Stimulated activated CD8-positive, alpha-beta memory T cell treated with anti-CD3 and anti-CD28 coated beads, Interleukin-12 subunit alpha, Interleukin-12 subunit beta, amount 100 ng/mL, for 24 hours (primary cell): ENCODE measurements around the gene PXDC1.

Experiments used
- DNase-seq: peaks from one replicate; pipeline ENCODE4 v3.0.0-alpha.2; 2020; ENCODE audit errors: extremely low read depth

Gene PXDC1, protein sequence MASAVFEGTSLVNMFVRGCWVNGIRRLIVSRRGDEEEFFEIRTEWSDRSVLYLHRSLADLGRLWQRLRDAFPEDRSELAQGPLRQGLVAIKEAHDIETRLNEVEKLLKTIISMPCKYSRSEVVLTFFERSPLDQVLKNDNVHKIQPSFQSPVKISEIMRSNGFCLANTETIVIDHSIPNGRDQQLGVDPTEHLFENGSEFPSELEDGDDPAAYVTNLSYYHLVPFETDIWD

DNA sequence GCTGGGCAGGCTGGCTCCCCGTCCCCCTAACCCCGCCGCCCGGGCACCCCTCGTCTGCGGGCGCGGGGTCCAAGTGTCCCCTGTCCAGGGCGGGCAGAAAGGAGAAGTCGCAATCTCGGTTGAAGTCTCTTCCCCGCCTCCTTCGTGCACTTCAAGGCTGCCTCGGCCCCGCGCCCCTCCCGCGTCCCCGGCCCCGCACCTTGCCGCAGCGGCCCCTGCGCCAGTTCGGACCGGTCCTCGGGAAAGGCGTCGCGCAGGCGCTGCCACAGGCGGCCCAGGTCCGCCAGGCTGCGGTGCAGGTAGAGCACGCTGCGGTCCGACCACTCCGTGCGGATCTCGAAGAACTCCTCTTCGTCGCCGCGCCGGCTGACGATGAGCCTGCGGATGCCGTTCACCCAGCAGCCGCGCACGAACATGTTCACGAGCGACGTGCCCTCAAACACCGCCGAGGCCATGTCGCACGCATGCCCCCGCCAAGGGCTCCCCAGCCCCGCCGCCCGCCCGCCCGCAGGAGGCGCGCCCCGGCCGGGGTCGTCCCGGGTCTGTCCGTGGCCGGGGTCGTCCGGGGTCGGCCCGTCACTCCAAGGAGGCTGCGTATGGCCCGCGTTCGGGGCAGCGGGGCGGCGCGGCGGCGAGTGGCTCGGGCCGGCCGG, at the start of gene PXDC1:
Gene PXDC1, minus strand, starts transcription at position 637 of the 653 bp plus-strand sequence. Its CDS starts 182 bp downstream, at position 455.
- no peak for DNase-seq

DNA sequence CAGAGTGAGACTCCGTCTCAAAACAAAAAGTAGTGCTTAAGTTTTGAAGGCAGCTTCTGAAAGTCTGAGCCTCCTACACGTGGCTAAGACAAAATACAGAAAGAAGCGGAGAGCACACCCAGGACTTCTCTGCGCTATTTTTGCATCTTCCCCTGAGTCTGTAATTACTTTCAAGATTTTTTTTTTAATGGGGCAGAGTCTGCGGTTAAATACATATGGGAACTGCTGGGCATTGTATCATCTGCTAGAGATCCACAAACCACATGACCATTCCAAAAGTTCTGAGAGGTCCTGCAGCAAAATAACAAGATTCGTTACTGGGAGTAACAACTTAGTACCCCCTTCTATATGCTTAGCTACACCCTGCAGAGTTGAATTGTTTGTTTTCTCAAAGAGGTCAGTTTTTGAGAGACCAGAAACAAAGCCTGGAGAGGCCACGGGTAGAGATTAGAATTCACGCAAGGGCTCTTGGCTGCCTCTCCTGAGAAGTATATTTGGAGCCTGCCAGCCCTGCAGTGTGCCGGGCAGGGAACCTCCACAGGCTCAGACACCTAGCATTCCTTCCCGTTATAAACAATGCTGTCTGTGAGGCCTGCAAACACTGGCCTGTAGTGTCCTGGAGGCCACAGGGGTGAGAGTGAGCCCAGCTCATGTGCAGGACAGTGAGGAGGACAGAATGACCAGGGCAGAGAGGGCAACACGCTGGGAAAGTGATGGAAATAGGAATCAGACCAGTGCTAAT, 49.5 kb upstream of the PXDC1 start:
- no peak for DNase-seq

DNA sequence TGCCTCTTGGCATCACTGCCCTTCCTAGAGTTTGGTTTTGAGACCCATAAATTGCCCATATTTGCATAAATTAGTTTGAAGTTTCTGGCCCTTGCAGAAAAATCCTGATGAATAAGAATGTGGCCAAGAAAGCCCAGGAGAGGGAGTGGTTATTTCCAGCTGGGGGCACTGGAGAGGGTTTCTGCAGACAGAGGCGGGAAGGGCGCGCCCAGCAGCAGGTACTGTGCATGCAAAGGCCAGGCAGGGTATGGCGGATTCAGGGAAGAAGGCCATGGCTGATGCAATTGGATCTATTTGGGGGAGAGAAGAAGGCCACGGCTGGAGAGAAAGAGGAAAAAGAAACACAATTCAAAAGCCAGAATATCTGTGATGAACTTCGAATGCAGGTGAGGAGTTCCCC, 48.2 kb upstream of the PXDC1 start:
- no peak for DNase-seq

DNA sequence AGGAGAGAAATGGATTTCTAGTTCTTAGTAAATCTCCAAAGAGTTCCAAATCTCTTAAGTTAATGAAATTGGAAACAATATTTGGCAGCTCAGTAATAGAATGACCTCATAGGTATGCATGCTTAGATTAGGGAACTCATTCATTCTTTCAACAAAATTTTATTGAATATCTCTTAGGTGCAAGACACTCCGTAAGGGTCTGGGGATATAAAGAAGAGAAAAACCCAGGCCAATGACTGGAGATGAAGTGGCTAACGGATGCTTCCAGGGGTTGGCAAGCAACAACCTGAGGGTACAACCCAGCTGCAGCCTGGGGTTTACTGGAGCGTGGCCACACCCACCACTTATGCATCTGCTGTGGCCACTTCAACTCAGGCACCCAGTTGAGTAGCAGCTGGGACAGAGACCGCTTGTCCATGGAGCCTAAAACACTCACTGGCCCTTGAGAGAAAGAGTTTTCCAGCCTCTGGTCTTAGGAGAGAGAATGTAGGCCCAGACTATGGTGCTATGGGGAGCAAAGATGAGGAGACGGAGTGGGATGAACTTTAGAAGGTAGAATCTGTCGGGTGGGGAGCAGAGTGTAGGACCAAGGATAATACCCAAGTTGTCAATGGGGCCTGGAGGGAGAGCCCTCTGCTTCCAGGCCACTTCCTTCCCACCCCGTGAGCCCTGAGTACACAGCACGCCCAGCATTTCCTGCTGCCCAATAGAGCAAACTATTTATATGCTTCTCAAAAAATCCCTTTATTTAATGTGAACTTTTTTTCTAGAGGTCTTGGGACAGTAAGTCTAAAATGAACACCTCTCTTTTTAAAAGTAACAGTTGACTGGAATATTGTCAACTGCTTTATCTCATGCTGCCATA, 46.8 kb upstream of the PXDC1 start:
- DNase-seq, result no peak

DNA sequence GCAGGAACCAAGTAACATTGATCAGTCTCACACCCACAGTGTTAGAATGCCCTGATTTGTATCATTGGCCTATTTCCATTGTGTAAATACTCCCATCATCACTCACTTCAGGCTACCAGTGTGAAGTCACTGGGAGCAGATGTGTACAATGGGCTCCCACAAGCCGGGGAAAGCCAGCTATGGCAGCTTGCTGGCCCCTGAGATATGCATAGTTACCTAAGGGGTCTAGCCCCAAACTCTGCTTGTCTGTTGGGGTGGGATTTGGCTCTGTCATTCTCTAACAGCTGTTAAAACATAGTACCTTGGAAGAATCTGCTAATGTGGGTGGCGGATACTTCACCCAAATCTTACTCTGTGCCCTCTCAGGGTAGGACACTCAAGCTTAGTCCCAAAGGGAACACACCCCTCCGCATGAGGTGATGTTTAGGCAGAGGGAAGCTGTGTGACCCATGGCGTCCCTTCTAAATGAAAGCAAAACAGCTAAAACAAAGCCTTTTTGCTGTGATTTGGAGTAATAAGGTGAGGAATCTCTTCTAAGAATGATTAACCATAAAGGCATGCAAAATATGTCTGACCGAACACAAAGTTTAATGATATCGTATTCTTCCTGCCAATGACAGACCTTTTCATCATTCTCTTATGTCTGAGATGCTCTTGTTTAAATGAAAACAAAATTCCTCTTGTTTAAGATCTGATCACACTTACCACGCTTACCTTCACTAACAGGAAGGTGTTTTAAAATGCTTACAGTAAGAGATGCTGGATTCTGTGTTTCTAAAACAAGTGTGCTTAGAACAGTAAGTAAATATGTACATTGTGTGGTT, 45.9 kb upstream of the PXDC1 start:
- no peak for DNase-seq

DNA sequence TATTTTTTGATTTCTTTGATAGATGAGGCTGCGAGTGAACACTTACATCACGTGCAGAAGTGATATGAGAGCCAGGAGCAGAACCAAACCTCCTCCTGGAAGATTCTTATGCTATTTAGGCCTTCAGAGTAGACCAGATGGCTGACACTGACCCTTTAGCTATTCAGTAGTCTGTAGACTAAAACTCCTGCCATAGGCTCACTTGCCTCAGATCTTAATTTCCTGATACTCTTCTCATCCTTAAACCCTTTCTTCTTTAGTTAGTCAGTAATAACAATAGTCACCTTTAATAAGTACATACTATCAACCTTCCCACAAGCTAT, 45.2 kb upstream of the PXDC1 start:
- no peak for DNase-seq

DNA sequence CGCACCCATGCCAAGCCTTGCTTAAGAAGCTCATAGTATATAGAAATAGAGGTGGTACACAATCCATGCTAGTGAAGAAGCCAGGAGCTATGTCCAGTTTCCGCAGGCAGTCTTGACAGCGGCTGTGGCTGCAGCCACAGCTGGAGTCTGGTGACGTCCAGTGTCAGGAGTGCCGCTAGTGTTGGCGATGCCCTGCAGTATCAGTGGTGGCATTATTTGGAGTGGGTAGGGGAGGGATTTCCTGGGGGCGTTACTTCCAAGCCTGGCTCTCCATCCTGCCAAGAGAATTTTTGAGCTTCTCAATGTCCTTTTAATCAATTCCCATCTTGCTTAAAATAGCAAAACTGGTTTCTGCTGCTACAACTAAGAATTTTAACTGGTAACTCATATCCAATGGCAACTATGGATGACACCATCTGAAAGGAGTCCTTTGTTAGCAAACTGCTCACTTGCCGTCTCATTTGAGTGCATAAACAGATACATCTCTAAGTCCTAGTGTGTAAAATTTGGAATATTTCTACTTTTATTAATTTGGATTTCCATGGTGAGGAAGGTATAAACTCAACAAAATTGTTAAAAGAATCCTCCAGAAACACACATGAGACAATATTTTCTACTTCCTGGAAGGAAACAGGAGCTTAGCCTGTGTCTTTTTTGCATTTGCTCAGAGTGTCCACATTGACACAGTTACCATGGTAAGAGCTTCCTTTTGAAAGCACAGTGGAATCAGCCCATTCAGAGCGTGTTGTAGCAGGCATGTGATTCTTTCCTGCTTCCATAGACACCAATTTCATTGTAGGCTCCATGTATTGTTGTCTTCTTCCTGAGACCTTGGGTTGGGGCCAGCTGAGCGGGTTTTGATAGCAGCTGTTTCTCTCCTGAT, 44.6 kb upstream of the PXDC1 start:
- no peak for DNase-seq

DNA sequence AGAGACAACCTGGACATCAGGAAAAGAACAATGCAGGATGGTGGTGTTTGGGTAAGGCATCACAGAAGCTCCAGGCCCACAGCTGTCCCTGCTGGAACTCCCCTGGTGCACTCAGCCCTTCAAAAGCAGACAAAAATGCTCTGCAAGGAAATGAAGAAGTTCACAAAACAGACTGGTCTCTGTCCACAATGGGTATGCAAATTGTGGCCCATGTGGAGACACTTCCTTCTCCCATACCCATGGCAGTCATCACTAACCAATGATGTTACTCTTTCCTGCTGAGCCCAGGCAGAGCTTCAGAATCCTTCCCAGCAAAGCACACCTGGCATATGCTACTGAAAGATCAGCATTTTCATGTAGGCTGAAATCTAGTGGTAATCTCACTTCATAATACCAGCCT, 42.6 kb upstream of the PXDC1 start:
- DNase-seq, result no peak

DNA sequence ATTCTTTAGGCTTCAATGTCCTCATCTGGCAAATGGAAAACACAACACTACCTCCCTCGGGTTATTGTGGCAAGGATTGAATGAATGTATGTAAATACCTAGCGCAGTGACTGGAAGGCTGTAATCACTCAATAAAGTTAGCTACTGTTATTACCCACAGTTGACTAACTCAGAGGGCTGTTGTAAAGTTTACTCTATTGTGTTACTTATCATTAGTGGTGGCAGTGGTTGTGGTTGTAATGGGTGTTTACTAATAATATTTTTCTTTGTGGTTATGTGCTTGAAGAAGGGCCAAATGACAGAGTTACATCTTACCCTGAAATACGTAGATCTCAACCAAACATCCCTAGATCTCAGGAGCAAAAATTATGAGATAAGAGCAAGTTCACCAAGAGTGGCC, 42.0 kb upstream of the PXDC1 start:
- DNase-seq, result no peak

DNA sequence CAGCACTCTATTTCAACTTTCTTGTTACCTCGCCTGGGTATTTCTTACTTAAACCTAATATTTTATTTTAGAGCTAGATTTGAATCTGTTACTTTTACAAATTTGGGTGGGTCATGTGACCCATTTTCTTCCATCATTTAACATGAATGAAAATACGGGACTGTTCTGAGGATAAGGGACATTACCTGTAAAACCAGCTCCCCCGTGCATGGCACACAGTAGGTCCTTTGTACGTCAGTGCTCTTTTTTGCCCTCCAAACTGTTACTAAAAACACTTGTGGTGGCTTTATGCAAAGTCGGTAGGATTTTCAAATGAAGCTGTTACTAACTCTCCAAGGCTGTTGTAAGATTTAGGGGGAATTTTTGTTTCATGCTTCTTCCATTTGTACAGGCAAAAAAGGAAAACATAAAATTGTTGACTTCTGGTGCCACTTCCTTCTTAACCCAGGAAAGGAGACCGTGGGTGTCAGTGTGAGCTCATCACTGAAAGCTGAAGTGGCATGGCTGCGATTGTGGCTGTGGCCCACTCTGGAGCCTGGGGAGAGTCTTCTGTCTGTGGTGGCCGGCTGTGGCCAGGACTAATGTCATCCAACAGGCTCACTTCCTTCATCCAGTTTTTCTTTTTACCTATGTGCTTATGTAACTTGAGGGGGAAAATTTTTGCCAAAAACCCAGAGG, 40.2 kb upstream of the PXDC1 start:
- DNase-seq, result no peak

DNA sequence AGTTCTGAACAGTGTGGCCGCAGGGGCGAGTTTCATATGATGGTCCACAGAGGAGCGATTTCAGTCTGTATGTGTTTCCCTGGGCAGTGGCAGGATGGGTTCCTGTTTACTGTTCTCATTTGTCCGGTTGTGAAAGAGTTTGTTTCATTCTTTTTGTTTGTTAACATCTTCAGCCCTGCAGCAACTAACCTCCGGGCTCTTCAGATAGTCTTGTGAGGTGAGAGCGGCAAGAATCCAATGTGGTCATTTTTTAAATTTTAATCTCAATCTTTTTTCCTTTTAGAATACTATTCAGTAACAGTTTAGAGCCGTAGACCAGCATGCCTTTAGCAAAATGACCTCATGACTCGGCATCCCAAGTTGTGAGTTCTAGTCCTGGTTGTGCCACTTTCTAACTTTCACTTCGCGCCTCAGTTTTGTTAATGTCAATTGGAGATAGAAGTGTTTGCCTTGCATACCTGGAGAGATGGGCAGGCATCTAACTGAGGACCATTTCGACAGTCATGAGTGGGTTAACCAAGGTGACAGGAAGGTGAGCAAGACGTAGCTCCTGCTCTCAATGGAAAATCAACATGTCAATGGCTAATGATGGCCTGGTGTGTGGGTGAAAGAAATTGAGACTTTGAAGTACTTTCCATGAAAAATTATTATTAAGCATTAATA, 38.5 kb upstream of the PXDC1 start:
- DNase-seq, result no peak

DNA sequence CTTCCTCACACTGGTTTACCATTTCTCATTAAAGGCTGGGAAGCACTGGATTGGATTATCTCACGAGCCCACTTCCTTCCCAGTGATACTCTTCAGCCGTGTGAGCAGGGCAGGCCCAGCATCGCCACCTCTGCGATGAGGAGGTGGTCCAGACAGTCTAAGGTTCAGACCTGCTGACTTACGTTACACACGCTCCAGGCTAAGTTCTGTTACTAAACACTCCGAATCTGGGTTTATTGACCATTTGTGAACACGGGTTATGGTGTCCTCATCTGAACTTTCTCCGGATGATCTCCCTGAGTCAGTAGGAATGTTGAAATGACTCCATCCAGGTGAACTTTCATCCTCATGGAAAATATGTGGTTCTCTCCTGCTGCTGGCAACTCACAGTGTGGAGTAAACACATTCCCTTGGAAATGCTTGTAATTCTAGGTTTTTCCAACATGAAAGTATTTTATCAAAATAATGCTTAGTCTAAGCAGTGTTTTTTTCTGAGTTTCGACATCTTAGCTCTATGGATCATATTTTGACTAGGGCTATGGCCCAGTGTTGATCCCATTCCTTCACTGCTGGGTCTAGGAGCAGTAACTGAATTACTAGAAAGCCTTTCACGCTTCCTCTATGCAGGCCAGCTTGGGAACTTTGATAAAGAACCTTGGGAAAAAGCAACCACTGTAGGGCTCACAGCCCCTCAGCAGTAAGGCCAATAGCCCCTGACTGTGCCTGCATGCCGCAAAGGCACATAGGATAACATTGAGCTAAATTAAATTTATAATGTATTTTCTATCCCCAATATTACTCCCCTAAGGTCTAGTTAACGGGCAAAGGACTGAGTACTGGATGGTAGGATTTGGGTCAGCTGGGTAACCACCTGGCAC, 37.7 kb upstream of the PXDC1 start:
- DNase-seq, result no peak

DNA sequence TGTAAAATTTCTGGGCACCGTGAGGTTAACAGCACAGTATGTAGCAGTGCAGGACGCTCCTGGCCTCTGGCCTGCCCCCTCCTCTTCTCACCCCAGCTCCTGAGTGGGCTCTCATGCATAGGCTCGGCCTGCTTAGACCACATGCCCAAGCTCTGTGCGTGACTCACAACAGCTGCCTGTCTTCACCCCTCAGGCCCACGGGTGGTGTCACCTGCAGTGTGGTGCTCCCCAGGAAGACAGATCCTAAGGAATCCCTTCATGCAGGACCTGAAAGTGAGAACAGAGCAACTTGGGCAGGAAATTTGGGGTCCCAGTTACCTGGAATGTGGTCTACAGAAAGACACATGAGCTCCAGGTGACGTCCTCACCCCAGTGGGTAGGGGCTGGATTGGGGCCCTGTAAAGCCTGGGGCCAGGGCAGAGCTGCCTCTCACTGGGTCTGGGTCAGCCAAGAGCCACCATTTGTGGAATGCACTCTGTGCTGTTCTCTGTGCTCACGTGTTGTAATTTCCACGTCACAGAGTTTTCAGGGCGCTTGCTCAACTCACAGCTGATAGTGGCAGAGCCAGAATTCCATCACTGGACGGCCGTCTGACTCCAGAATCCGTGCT, 37.0 kb upstream of the PXDC1 start:
- no peak for DNase-seq

DNA sequence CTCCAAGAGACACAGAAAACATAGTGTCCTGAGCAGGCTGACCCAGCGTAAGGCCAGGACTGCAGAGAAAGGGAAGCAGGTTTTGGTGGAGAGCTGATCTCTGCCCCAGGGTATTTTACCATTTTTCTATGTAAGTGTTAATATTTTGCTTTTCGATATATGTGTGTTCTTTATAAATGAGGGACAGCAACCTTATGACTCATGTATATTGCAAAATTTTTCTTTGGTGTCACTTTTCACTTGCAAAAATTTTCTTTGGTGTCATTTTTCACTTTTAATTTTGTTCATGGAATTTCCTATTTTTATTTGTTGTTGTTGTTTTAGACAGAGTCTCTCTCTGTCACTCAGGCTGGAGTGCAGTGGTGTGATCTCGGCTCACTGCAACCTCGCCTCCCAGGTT, 34.6 kb upstream of the PXDC1 start:
- no peak for DNase-seq

DNA sequence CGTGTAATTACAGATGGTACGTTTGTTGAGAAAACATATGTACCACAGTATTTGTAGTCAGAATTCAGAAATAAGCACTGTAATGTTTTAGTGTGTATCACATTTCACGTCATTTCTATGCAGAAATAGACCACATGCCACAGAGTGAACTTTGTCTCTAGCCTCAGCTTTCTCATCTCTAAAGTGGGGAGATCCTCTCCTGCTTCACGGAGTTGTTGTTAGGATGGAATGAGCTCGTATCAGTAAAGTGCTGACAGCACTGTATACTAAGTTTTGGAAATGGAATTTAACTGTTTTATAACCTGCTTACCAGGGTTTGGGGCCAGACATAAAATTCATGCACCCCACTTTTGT, 34.2 kb upstream of the PXDC1 start:
- DNase-seq, result no peak

DNA sequence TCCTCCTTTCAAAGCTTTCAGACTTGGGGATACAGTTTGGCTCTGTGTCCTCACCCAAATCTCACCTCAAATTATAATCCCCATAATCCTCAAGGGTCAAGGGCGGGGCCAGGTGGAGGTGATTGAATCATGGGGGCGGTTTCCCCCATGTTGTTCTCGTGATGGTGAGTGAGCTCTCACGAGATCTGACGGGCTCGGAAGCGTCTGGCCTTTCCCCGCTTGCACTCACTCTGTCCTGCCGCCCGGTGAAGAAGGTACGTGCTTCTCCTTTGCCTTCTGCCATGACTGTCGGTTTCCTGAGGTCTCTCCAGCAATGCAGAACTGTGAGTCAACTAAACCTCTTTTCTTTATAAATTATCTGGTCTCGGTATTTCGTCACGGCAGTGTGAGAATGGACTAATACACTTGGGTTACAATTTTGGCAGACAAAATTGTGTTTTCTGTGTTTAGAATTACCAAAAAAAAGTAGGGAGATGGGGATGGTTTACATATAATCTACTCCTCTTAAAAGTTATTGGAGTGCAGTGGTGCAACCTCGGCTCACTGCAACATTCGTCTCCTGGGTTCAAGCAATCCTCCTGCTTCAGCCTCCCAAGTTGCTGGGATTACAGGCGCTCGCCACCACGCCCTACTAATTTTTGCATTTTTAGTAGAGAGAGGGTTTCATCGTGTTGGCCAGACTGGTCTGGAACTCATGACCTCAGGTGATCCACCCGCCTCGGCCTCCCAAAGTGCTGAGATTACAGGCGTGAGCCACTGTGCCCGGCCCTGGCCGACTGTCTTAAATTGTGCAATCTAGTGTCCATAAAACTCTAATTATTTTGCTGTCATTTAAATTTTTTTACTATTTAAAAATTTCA, 33.6 kb upstream of the PXDC1 start:
- DNase-seq, result no peak

DNA sequence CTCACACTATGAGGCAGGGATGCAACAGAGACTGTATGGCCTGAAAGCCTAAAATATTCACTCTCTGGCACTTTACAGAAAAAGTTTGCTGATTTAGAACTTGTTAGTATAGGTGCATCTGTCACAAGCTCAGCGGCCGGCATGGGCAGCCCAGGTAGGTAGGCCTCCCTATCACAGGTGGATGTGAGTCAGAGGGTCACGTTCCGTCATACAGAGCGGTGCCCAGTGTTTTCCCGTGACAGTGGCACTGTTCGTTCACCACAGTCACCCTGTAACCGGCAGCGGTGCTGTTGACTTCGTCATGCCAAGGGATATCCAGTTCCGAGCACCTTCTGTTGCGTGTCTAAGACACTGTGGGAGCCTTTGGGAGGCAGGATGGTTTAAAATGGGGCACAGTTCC, 32.9 kb upstream of the PXDC1 start:
- DNase-seq, result no peak
